ENCODE data around the gene DHPS.
"Not testable (repeated sequence)": the region's sequence is repeated elsewhere in the genome, so short reads cannot be mapped to it uniquely, and the experiment has no call there.

DNA sequence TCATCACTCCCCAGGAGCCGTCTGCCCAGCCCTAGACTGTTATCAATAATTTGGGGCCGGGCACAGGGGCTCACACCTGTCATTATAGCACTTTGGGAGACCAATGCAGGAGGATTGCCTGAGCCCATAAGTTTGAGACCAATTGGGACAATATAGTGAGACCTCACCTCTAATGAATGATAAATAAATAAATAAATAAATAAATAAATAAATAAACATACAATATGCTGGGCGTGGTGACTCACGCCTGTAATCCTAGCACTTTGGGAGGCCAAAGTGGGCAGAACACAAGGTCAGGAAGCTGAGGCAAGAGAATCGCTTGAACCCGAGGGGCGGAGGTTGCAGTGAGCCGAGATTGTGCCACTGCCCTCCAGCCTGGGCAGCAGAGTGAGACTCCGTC, 31.6 kb upstream of the DHPS start:
- not testable (repeated sequence) for TF ChIP-seq POLR2A, TAF1 (IDR thresholded peaks at IDR 0.05; ENCODE audit: low read depth, low read length)
